Activated CD4-positive, alpha-beta T cell treated with anti-CD3 and anti-CD28 coated beads, Interleukin-2, amount 50 U/mL, for 4 hours (primary cell): Measurements from ENCODE around the gene BICRAL.
A peak's percentile ranks its signal among the peaks of the same experiment; 100 is the strongest.
"Not testable (repeated sequence)": the region's sequence is repeated elsewhere in the genome, so short reads cannot be mapped to it uniquely, and the experiment has no call there.

ENCODE experiments used
- DNase-seq, 2 experiments: peaks; one replicate each; pipeline ENCODE4 v3.0.0-alpha.2; 2020

The BICRAL gene

DNA sequence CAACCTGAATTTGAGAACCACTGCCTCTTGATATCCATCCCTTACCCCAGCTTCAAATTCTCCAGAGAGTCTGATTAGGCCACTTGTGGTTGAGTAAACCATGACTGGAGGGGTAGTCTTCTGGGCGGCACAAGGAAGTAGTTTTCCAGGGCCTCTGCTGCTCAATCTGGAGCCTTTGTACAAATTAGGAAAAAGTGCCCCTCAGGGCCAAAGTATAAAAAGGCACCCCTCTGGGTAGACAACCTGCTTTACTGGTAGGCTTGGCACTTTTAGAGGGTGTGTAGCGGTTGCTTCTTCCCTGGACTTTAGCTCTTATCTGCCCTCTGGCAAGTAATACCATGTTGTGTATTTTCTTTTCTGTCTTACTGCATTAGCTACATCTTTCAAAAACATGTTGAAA lies 64.7 kb downstream of the BICRAL start:
- DNase-seq: no peak

DNA sequence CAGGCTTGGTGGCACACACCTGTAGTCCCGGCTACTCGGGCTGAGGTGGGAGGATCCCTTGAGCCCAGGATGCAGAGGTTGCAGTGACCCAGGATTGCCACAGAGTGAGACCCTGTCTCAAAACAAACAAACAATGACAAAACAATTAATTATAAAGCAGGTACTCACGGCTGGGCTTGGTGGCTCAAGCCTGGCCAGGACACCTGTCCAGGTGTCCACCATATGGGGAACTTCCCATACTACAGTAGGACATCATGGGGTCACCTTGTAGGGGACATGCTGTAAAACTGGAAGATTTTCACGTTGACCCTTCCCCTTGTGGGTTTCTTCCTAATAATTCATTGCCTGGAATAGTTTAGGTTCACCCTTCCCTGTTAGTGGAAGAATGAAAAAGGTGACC lies 66.8 kb downstream of the BICRAL start:
- no peak for DNase-seq

DNA sequence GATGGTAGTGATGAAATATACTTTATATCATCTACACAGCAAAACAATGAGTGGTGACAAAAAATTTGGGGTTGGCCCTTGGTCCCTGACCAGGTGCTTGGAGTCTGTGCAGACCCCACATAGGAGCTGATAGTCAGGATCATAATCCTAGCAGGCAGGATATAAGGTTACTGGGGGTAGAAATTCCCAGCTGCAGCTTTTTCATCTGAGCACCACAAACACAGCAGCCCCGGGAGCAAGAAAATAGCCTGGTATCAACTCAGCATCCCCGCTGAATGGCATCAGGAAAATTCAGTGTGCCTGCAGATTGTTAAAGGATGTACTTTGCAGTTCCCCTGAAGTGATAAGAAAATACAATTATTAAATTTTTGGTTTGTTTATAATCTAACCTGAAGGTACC lies 69.7 kb downstream of the BICRAL start:
- no peak for DNase-seq

DNA sequence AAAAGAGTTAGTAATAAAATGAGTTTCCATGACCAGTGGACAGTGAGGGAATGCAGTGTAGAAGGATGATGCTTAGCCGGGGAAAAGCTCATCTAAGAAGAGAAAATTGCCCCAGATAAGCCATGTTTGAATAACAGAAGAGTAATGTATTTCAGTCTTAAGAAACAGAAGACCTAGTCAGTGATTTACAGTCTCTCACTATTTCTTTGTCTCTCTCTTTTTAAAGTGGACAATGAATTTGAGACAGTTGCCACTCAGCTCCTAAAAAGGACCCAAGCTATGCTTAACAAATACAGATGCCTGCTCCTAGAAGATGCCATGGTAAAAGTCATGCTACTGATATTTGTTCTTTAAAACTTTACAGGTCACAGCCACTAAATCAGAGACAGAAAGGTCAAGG lies 78.2 kb downstream of the BICRAL start:
- no peak for DNase-seq

DNA sequence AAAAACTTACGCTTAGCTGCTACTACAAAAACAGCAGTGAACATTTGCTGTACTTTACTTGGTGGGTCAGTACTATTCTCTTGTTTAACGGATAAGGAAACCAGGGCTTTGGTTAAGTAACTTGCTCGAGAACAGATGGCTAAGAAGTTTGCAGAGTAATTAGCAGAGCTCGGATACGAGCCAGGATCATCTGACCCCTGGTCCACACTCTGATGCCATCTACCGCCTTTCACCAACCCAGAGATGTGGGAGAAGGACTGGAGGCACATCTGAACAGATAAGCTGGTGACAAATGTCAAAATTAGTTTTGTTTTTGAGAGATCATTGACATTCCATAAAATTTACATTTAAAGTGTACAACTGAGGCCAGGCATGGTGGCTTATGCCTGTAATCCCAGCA lies 78.6 kb downstream of the BICRAL start:
- DNase-seq: no peak

DNA sequence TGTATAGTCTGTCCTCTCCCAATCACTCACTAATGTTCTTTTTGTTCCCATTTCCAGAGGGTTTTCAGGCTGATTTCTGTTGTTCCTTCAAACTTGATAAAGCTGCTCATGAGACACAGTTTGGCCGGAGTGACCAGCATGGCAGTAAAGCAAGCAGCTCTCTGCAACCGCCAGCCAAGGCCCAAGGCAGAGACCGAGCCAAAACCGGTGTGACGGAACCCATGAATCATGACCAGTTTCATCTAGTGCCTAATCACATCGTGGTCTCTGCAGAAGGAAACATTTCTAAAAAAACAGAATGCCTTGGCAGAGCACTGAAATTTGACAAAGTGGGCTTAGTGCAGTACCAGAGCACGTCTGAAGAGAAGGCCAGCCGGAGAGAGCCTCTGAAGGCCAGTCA lies 82.8 kb downstream of the BICRAL start:
- DNase-seq: no peak

DNA sequence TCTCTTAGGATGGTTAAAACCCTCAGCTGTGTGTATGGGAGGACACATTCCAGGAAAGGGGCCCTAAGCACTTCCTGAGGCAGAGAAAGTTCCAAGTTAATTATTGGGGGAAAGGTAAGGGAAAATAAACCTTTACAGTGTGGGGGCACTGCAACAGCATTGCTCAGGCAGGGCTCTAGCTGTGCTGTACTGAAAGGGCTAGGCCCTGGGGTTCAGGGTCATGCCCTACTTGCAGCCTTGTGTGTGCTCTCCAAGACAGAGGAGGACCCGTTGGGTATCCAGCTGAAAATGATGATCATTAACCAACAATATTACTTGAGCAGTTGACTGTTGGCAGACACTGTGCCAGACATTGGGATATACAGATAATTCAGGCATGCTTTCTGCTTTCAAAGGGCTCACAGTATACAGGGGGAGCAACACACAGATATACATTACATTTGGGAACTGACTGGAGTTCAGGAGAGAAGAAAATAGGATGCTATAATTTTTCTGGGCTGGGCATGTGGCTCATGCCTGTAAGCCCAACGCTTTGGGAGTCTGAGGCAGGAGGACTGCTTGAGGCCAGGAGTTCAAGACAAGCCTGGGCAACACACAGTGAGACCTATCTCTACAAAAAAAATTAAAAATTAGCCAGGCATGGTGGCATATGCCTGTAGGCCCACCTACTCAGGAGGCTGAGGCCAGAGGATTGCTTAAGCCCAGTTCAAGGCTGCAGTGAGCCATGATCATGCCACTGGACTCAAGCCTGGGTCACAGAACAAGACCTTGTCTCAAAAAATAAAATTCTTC lies 88.5 kb downstream of the BICRAL start:
- DNase-seq: no peak

DNA sequence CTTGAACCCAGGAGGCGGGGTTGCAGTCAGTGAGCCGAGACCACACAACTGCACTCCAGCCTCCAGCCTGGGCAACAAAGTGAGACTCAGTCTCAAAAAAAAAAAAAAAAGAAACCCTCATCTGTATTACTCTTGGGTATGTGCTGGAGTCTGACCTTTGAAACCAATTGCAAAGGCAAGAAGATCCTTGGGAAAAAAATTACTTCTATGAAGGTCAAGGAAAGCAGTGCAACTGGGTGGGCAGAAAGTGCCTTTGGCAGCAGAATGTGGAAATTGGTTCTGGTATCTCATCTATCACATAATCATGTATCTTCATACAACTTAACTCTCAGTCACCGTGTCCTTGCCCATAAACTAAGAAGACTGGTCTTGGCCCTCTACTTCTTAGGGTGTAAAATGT lies 89.9 kb downstream of the BICRAL start:
- DNase-seq: no peak

DNA sequence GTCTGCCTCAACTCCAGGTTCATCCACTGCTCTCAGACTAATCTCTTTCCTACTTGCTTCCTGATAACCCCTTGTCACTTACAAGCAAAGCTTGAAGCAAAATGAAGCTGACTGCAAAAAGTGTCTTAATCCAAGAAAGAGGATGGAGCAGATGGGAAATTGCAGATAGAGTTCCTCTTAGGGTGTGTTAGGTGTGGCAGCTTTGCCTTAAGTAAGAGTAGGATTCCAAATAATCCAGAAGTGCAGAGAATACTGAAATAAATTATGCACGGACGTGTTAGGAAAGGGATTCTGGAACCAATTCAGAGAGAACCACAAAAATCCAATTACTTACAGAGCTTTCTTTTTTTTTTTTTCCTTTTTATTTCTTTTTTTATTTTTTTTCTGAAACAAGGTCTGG lies 91.5 kb downstream of the BICRAL start:
- DNase-seq: no peak

DNA sequence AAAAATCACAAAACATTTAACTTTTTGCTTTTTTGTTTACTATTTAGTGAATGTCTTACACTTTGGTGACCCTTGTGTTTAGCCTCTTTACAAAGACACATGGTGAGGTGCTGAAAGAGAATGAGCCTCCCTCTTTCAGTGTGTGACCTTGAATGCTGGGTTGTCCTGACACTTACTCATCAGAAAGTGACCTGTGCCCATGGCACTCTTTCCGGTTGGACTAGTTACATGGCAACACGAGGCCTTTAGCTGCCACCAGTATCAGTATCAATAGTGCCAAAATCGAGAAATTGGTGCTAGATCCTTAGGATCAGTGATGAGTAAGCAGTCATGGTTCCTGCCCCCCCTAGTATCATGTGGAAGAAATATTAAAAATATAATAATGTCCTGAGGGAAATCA lies 95.8 kb downstream of the BICRAL start:
- no peak for DNase-seq

DNA sequence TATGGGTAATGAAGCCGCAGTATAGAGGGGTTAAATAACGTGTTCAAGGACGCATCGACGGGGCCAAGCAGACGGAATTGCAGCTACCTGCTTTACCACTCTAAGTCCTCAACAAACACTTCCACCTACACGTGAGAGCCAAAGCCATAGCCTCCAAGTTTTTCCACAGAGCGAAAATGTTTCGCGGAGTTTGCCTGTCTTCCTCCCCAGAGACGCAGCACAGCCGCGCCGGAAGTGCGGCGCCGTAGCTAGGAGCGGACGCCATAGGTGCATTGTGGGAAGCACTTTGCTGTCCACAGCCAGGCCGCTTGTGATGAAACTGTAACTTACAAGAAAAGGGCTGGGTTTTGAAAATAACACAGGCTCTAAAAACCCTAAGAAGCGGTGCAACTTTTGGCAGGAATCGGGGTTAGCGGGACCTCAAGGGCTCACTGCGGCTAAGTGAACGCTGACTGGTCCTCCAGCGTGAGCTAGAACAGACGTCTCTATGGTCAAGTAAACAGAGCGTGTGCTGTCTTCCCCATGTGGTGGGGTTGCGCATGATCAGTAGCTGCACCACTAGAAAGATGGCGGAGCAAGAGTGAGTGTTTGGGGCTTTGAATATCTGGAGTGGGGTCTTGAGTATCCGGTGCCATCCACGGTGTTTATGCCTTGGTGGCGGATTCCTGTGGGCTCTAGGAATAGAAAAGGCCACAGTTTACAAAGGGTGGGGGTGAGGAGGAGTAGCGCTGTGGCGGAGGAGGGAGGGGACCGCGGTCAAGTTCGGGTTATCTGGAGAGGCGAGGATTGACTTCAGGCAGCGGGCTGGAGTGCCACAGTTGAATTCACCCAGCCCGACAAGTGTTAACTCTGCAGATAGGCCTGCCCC lies 97.8 kb downstream of the BICRAL start, which contains the start of gene RPL7L1:
RPL7L1 (plus strand) TSS at position 245 of the 868 bp plus-strand sequence; CDS start at position 540, 295 bp downstream.
- DNase-seq: peak; percentile 75 to 79

DNA sequence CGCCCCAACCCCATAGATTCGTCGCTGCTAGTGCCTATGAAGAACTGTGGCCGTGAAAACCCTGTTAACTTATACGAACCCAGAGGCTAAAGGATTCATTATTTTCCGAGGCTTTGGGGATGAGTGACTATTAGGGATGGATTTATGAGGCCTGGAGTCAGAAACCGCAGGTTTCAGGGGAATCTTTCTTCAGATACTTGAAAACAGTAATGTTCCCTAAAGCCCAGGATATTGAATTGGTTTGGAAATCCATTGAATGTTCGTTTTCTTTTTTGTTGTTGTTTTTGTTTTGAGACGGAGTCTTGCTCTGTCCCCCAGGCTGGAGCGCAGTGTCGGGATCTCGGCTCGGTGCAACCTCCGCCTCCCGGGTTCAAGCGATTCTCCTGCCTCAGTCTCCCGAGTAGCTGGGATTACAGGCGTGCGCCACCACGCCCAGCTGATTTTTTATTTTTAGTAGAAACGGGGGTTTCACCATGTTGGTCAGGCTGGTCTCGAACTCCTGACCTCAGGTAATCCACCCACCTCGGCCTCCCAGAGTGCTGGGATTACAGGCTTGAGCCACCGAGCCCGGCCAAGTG lies 98.5 kb downstream of the BICRAL start:
- not testable (repeated sequence) for DNase-seq

DNA sequence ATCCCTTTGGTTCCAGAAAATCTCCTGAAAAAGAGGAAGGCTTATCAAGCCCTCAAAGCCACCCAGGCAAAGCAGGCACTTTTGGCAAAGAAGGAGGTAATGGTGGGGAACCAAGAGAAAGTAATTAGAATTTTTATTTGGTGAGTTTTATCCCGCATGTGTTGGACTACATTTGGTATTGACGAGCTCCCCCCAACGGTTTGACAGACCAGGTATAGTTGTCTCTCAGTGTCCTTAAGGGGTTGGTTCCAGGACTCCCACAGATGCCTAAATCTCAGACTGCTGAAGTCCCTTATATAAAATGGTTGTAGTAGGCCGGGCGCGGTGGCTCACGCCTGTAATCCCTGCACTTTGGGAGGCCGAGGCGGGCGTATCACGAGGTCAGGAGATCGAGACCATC lies 99.0 kb downstream of the BICRAL start:
- DNase-seq: not testable (repeated sequence)

DNA sequence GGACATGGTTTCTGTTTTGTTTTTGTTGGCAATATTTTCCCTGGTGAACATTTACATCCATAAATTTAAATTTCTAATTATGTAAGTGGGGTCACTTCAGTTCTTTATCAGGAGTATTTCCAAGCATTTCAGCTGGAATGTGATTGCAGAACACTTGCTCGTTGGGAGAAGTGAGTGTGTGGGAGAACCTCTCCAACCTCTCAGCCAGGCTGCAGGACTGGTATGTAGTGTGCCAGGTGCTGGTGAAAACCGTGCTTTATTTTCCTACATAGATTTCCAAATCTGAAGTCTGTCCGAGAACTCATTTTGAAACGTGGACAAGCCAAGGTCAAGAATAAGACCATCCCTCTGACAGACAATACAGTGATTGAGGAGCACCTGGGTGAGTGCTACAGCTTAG lies 103.8 kb downstream of the BICRAL start:
- no peak for DNase-seq

DNA sequence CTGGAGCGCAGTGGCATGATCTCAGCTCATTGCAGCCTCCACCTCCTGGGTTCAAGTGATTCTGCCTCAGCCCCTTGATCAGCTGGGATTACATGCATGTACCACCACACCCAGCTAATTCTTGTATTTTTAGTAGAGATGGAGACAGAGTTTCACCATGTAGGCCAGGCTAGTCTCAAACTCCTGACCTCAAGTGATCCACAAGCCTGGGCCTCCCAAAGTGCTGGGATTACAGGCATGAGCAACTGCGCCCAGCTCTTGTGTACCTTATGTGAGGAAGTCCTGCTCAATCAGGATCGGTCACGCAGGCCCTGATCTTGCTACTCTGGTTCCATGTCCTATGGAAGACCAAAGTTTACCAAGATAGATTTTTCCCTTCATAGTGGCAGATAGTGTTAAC lies 106.3 kb downstream of the BICRAL start:
- DNase-seq: not testable (repeated sequence)

DNA sequence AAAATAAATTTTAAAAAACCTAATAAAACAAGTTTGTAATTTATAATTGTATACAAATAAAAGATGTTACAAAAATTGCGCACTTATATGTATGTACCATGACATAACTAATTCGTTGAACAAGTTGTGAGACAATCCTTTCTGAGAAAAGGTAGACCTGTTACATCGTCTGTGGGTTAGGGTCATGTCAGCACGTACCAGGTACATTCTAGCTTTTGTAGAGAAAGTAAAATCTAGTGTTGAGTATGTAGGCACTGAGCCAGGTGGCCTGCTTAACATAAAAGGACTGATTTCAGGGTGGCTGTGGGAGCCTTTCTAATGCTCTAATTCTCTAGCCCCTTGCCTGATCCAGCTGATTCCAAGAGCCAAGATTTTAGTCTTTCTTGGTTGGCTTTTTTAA lies 108.0 kb downstream of the BICRAL start:
- no peak for DNase-seq

DNA sequence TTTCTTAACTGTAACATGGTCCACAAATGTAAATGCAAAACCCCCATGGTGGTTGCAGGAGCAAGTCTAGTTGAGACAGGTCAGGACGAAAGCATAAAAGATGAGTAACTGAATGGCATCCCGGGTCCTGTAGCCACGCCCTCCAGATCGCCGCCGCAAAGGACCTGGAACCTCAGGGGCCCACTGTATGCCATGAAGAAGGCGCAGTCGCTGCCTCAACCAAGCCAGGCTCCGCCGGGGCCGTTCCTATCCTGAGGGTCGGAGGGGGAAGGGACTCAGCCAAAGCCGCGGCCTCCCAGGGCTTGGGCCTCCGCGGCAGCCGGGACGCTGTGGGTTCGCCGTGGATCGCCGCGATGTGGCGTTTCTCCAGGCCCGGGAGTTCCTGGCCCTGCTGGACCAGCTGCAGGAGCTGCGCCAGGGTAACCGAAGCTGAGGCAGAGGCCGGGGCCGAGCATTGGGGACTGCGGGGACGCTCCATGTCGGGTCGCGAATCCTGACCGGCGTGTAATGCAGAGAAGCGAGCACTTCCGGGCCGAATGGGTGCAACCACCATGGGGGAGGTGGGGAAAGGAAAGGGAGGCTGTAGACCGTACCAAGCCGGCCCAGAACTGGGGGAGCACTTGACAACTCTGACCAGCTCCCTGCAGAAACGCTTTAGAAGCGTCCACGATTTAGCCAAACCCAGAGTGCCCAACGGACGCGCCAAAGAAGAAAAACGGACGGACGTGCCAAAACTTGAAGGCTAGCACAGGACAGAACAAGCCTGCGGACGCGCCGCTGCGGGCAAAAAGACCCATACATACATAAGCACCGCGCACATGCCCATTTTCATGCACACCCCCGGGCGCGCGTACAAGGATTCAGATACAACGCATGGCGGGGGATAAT lies 108.7 kb downstream of the BICRAL start:
- peak; percentile 86 to 87 for DNase-seq

DNA sequence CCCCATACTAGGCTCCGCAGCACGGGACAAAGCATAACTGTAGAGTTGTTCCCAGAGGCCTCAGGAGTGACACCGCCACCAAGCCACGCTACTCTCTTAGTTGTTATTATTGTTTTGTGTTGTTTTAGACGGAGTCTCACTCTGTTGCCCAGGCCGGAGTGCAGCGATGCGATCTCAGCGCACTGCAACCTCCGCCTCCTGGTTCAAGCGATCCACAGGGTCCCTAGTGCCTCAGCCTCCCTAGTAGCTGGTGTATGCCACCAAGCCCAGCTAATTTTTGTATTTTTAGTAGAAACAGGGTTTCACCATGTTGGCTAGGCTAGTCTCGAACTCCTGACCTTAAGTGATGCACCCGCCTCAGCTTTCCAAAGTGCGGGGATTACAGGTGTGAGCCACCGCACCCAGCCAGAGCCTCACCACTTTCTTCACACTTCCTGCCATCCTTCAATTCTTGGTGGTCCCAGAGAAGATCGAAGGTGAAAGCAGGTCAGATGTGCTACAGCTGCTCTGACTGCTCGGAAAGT lies 109.4 kb downstream of the BICRAL start:
- no peak for DNase-seq

DNA sequence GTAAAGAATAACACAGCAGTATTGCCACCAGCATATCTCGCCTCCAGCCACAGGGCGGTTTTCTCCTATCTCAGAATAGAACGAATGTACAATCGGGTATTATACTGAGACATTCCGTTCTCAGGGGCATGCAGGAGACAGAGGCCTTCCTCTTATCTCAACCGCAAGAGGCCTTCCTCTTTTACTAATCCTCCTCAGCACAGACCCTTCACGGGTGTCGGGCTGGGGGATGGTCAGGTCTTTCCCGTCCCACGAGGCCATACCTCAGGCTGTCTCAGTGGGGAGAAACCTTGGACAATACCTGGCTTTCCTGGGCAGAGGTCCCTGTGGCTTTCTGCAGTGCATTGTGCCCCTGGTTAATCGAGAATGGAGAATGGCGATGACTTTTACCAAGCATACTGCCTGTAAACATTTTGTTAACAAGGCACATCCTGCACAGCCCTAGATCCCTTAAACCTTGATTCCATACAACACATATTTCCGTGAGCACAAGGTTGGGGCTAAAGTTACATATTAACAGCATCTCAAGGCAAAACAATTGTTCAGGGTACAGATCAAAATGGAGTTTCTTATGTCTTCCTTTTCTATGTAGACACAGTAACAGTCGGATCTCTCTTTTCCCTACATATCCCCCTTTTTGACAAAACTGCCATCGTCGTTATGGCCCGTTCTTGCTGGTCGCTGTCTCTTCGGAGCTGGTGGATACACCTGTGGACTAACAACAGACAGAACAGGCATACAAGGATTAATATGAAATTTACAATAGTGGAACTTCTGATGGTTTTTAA lies 112.4 kb downstream of the BICRAL start:
- not testable (repeated sequence) for DNase-seq

DNA sequence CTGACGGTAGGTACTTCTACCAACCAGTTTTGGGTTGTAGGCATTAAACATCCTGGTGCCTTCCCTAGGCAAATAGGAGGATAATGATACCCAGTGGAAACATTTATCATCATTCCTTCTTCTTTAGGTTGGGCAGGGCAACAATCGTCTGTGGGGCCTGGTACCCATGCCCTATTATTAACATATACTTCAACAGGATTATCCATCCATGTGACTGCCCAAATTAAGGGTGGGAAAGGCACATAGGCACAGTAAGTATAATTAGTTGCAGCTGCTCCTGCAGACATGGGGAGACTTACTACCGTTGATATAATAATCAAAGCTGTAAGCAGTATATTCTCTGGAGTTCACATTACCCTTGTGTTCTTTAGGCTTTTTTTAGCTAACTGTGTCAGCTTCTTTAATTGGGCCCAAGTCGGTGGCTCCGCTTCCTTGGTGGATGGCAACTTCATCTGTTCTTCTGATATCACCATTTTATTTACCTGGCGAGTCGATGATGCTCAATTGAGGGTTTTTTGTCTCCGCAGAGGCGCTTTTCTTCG lies 114.4 kb downstream of the BICRAL start:
- no peak for DNase-seq

DNA sequence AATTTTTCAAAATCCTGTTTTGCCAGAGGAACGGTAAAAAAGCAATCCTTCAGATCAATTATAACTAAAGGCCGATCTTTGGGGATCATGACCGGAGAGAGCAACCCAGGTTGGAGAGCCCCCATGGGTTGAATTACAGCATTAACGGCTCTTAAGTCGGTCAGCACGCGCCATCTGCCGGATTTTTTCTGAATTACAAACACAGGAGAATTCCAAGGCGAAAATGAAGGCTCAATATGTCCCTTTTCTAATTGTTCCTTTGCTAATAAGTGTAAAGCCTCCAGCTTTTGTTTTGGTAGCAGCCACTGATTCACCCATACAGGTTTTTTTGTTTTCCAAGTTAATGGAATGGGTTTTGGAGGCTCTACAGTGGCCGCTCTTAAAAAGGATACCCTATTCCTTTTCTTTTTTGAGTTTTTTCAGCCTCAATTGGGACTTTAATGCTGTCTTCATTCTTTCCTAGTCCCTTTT lies 117.1 kb downstream of the BICRAL start:
- DNase-seq: peak; percentile 65
